MM.1S (cell line): ENCODE data around the gene NTF3.

ENCODE experiments used
- EZH2 ChIP-seq: fragments of 300-600 bp; sonication (generic); optimal IDR thresholded peaks from 2 replicates; pipeline ENCODE3; 2017; ENCODE audit warnings: low read depth, mild to moderate bottlenecking, antibody characterized with exemption, low read length, mixed read lengths
- EZH2phosphoT487 ChIP-seq: fragments of 300-600 bp; sonication (generic); IDR thresholded peaks from 2 replicates; pipeline ENCODE4 v1.6.1; 2018; ENCODE audit warnings: antibody characterized with exemption, low read length
- TF ChIP-seq, protein P1 (sequence below): fragments of 300-600 bp; sonication (generic); IDR thresholded peaks from 2 replicates; pipeline ENCODE4 v1.5.1; 2016; ENCODE audit warnings: antibody characterized with exemption, low read length, mixed read lengths

DNA sequence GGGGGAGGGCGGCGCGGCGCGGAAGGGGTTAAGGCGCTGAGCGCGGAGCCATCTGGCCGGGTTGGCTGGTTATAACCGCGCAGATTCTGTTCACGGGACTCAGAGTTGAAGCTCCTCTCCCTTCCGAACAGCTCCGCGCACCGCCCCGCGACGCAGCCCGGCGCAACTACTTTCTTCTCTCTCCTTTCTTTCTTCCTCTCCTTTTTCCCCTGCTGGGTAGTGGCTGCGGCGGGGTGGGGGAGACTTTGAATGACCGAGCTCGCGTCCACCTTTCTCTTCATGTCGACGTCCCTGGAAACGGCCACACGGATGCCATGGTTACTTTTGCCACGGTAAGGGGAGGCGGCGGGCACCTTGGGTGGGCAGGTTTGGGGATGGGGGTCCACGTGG lies at the start of gene NTF3:
- TF ChIP-seq, protein P1, sequence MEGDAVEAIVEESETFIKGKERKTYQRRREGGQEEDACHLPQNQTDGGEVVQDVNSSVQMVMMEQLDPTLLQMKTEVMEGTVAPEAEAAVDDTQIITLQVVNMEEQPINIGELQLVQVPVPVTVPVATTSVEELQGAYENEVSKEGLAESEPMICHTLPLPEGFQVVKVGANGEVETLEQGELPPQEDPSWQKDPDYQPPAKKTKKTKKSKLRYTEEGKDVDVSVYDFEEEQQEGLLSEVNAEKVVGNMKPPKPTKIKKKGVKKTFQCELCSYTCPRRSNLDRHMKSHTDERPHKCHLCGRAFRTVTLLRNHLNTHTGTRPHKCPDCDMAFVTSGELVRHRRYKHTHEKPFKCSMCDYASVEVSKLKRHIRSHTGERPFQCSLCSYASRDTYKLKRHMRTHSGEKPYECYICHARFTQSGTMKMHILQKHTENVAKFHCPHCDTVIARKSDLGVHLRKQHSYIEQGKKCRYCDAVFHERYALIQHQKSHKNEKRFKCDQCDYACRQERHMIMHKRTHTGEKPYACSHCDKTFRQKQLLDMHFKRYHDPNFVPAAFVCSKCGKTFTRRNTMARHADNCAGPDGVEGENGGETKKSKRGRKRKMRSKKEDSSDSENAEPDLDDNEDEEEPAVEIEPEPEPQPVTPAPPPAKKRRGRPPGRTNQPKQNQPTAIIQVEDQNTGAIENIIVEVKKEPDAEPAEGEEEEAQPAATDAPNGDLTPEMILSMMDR = no peak
- TF ChIP-seq EZH2 = no peak
- TF ChIP-seq EZH2phosphoT487 = no peak
